ENCODE measurements around the gene LYPD6.

DNA sequence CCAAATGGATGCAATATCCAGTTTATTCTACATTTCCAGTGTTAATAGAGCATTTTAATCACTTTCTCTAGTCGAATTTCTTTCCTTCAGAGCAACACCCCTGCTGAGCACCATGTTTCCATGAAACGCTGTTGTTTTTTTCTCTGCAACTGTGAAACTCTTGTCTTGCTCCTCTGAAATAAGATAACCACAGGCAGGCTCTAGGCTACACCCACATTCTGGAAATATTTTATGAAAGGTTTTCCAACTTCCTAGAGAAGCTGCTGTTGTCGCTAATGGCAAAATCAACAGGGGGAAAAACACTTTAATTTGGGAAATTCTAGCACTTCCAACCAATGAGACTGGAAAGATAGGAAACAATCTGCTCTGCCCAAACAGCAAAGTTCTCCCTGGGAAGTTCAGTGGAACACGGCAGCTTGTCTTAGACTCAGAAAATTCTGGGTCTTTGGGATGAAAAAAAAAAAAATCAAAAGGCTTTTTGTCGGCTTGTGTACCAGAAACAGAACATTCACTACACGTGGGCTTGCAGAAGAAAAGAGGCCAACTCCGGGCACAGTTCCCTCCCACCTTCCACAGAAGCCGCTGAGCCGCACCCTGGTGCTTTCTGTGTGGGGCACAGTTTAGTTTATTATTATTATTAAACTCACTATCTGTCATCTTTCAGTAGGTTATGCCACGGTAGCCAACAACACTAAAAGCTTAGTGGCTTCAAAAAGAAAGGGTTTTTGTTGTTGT, 158.5 kb downstream of the LYPD6 start:
- TF ChIP-seq, protein P1, sequence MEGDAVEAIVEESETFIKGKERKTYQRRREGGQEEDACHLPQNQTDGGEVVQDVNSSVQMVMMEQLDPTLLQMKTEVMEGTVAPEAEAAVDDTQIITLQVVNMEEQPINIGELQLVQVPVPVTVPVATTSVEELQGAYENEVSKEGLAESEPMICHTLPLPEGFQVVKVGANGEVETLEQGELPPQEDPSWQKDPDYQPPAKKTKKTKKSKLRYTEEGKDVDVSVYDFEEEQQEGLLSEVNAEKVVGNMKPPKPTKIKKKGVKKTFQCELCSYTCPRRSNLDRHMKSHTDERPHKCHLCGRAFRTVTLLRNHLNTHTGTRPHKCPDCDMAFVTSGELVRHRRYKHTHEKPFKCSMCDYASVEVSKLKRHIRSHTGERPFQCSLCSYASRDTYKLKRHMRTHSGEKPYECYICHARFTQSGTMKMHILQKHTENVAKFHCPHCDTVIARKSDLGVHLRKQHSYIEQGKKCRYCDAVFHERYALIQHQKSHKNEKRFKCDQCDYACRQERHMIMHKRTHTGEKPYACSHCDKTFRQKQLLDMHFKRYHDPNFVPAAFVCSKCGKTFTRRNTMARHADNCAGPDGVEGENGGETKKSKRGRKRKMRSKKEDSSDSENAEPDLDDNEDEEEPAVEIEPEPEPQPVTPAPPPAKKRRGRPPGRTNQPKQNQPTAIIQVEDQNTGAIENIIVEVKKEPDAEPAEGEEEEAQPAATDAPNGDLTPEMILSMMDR (IDR thresholded peaks at IDR 0.05) = no peak
- TF ChIP-seq ZFX (IDR thresholded peaks at IDR 0.05; ENCODE audit: borderline replicate concordance) = no peak
